HepG2 (cell line): Measurements from ENCODE around the gene IDNK. TPM values are rescaled to one million over a fixed set of nuclear protein-coding genes. Genes with fewer than 3 reads are reported as not detected.

Source experiments
- BRD4 ChIP-seq: sonication (generic); formaldehyde crosslinking; IDR thresholded peaks from 2 replicates; pipeline ENCODE4 v1.4.0; 2020; ENCODE audit warnings: missing genetic modification reagents
- GTF3A ChIP-seq: sonication (generic); formaldehyde crosslinking; conservative IDR thresholded peaks from 2 replicates; pipeline ENCODE4 v1.4.0; 2020; ENCODE audit warnings: mild to moderate bottlenecking, missing genetic modification reagents
- HMGA1 ChIP-seq: sonication (generic); formaldehyde crosslinking; conservative IDR thresholded peaks from 2 replicates; pipeline ENCODE4 v1.4.0; 2020; ENCODE audit warnings: missing genetic modification reagents
- HNRNPK ChIP-seq: fragments of 200-400 bp; formaldehyde crosslinking; IDR thresholded peaks from 2 replicates; pipeline ENCODE4 v1.6.1; 2018; ENCODE audit warnings: low read length, low read depth, moderate library complexity, mild to moderate bottlenecking; ENCODE audit not compliant: poor library complexity, severe bottlenecking
- KDM2A ChIP-seq: sonication (generic); formaldehyde crosslinking; IDR thresholded peaks from 2 replicates; pipeline ENCODE4 v1.4.0; 2020; ENCODE audit warnings: low read depth, missing genetic modification reagents, borderline replicate concordance
- MYPOP ChIP-seq: sonication (generic); formaldehyde crosslinking; IDR thresholded peaks from 2 replicates; pipeline ENCODE4 v1.8.1; 2023; ENCODE audit warnings: mild to moderate bottlenecking, moderate library complexity, missing genetic modification reagents
- NR2F6 ChIP-seq, 2 experiments: IDR thresholded peaks; 2 replicates each; pipeline ENCODE4 v1.6.1; 2016; ENCODE audit warnings: antibody characterized with exemption in 1 of 2, mild to moderate bottlenecking in 1 of 2
- SP2 ChIP-seq: sonication (generic); formaldehyde crosslinking; IDR thresholded peaks from 2 replicates; pipeline ENCODE4 v1.5.1; 2020; ENCODE audit warnings: mild to moderate bottlenecking, missing genetic modification reagents
- ZBTB14 ChIP-seq: sonication (generic); formaldehyde crosslinking; IDR thresholded peaks from 2 replicates; pipeline ENCODE4 v1.4.0; 2020; ENCODE audit warnings: missing genetic modification reagents
- ZBTB44 ChIP-seq: sonication (generic); formaldehyde crosslinking; IDR thresholded peaks from 2 replicates; pipeline ENCODE4 v1.4.0; 2020; ENCODE audit warnings: missing genetic modification reagents
- ZNF235 ChIP-seq: sonication (generic); formaldehyde crosslinking; IDR thresholded peaks from 2 replicates; pipeline ENCODE4 v1.8.1; 2023; ENCODE audit warnings: mild to moderate bottlenecking, missing genetic modification reagents, borderline replicate concordance
- ZNF501 ChIP-seq: sonication (generic); formaldehyde crosslinking; IDR thresholded peaks from 2 replicates; pipeline ENCODE4 v1.5.1; 2020; ENCODE audit warnings: mild to moderate bottlenecking, moderate library complexity, missing genetic modification reagents
- ZNF547 ChIP-seq: sonication (generic); formaldehyde crosslinking; IDR thresholded peaks from 2 replicates; pipeline ENCODE4 v1.5.1; 2020; ENCODE audit warnings: mild to moderate bottlenecking, missing genetic modification reagents
- ZNF569 ChIP-seq: sonication (generic); formaldehyde crosslinking; IDR thresholded peaks from 2 replicates; pipeline ENCODE4 v1.5.0; 2020; ENCODE audit warnings: mild to moderate bottlenecking, missing genetic modification reagents, moderate library complexity, borderline replicate concordance
- polyA plus RNA-seq, 8 experiments: library from polyadenylated mRNA; depleted of rRNA in 3 of 8; stranded (reverse) in 7 of 8; unstranded in 1 of 8; fragments of >200 nt; fragmentation: Illumina TruSeq in 4 of 8; extraction: Trizol in 4 of 8; gene quantifications; 2 replicates each; pipeline versions ENCODE4 v1.2.1 to v1.2.3, GENCODE V29; 2011 to 2016; ENCODE audit warnings: low read depth in 4 of 8, missing spikeins in 1 of 8, mixed read lengths in 1 of 8; ENCODE audit not compliant: insufficient read depth in 1 of 8
- total RNA-seq, 5 experiments: library from RNA; depleted of rRNA; stranded (reverse); fragments of >200 nt; fragmentation: Illumina TruSeq; extraction: Trizol; gene quantifications; 2 replicates each; pipeline ENCODE4 v1.2.3, GENCODE V29; 2016; ENCODE audit warnings: low read depth in 1 of 5
- TF ChIP-seq, protein P1 (sequence below): sonication (generic); formaldehyde crosslinking; IDR thresholded peaks from 2 replicates; pipeline ENCODE4 v1.8.1; 2023; ENCODE audit warnings: mild to moderate bottlenecking, inconsistent platforms, moderate library complexity, missing genetic modification reagents, borderline replicate concordance
- TF ChIP-seq, protein P2 (sequence below): sonication (generic); formaldehyde crosslinking; IDR thresholded peaks from 2 replicates; pipeline ENCODE4 v1.5.1; 2020; ENCODE audit warnings: mild to moderate bottlenecking, missing genetic modification reagents, moderate library complexity
- TF ChIP-seq, protein P3 (sequence below): sonication (generic); formaldehyde crosslinking; IDR thresholded peaks from 2 replicates; pipeline ENCODE4 v1.5.1; 2020; ENCODE audit warnings: missing genetic modification reagents, mild to moderate bottlenecking, borderline replicate concordance
- TF ChIP-seq, protein P4 (sequence below): sonication (generic); formaldehyde crosslinking; IDR thresholded peaks from 2 replicates; pipeline ENCODE4 v1.4.0; 2020; ENCODE audit warnings: missing genetic modification reagents

The IDNK gene
- total and polyA plus RNA-seq, 2 of the 13 experiments (the other 11 are each of a cell fraction or from before 2014, with no cell fraction given), result 3.1 to 4.8 TPM

DNA sequence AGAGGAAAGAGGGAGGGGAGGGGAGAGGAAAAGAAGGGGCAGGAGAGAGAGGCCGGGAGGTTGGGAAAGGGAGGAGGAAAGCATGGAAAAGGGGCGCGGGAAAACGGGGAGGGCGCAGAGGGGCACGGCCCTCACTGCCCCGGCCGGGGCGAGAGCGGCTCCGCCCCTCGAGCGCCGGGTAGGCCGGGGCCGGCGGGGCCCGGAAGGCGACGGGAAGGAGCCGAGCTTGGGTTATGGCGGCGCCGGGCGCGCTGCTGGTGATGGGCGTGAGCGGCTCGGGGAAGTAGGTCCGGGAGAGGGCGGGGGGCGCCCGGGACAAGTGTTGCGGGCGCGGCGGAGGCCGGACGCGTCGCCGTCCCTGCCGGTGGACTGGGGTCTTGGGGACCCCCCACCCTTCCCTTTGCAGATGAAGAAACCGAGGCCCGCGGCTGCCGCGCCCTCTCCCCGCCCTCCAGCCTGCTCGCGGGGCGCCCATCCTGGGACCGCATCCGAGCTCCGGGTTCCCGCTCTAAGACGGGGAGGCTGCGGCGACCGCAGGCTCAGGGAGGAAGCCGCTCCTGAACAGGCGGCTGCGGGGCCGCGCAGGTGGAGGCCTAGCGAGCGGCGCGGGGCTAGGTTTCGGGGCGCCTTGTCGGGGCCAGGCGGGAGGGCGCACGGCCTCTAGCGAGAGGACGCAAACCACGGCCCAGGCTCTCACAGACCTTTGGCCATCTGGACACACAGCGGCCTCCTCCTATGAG is at the start of gene IDNK (continued):
- TF ChIP-seq MYPOP (peak; percentile 57; the same call in 1 of the 2 replicates), ZNF547 (CRISPR knock-in tag) (peak; percentile 68; the same call in 1 of the 2 replicates), BRD4 (peak; percentile 73), SP2 (CRISPR knock-in tag) (peak; percentile 39; the same call in 1 of the 2 replicates), NR2F6 (IDR thresholded peaks at IDR 0.05) (no peak), NR2F6 (CRISPR knock-in tag; IDR thresholded peaks at IDR 0.05) (no peak), ZBTB44 (CRISPR knock-in tag) (0 out of 2 replicates have a peak, but pooled peaks have one; percentile 61), HNRNPK (peak; percentile 100), ZNF501 (CRISPR knock-in tag) (peak; percentile 32; the same call in 1 of the 2 replicates), ZNF235 (0 out of 2 replicates have a peak, but pooled peaks have one; percentile 57), ZNF569 (CRISPR knock-in tag) (no peak), KDM2A (CRISPR knock-in tag) (peak; percentile 79; the same call in 1 of the 2 replicates), HMGA1 (no peak), ZBTB14 (CRISPR knock-in tag) (0 out of 2 replicates have a peak, but pooled peaks have one; percentile 11), GTF3A (CRISPR knock-in tag) (no peak)
- TF ChIP-seq, protein P1, sequence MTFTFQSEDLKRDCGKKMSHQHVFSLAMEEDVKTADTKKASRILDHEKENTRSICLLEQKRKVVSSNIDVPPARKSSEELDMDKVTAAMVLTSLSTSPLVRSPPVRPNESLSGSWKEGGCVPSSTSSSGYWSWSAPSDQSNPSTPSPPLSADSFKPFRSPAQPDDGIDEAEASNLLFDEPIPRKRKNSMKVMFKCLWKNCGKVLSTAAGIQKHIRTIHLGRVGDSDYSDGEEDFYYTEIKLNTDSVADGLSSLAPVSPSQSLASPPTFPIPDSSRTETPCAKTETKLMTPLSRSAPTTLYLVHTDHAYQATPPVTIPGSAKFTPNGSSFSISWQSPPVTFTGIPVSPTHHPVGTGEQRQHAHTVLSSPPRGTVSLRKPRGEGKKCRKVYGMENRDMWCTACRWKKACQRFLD (CRISPR knock-in tag), result peak; percentile 54; the same call in 1 of the 2 replicates
- TF ChIP-seq, protein P2, sequence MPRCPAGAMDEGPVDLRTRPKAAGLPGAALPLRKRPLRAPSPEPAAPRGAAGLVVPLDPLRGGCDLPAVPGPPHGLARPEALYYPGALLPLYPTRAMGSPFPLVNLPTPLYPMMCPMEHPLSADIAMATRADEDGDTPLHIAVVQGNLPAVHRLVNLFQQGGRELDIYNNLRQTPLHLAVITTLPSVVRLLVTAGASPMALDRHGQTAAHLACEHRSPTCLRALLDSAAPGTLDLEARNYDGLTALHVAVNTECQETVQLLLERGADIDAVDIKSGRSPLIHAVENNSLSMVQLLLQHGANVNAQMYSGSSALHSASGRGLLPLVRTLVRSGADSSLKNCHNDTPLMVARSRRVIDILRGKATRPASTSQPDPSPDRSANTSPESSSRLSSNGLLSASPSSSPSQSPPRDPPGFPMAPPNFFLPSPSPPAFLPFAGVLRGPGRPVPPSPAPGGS (CRISPR knock-in tag), result peak; percentile 90; the same call in 1 of the 2 replicates
- TF ChIP-seq, protein P3, sequence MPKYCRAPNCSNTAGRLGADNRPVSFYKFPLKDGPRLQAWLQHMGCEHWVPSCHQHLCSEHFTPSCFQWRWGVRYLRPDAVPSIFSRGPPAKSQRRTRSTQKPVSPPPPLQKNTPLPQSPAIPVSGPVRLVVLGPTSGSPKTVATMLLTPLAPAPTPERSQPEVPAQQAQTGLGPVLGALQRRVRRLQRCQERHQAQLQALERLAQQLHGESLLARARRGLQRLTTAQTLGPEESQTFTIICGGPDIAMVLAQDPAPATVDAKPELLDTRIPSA (CRISPR knock-in tag), result 0 out of 2 replicates have a peak, but pooled peaks have one; percentile 50
- TF ChIP-seq, protein P4, sequence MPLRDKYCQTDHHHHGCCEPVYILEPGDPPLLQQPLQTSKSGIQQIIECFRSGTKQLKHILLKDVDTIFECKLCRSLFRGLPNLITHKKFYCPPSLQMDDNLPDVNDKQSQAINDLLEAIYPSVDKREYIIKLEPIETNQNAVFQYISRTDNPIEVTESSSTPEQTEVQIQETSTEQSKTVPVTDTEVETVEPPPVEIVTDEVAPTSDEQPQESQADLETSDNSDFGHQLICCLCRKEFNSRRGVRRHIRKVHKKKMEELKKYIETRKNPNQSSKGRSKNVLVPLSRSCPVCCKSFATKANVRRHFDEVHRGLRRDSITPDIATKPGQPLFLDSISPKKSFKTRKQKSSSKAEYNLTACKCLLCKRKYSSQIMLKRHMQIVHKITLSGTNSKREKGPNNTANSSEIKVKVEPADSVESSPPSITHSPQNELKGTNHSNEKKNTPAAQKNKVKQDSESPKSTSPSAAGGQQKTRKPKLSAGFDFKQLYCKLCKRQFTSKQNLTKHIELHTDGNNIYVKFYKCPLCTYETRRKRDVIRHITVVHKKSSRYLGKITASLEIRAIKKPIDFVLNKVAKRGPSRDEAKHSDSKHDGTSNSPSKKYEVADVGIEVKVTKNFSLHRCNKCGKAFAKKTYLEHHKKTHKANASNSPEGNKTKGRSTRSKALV (CRISPR knock-in tag), result peak; percentile 61
